Ishikawa (cell line): ENCODE measurements around the gene PTPN13.

Experiments
- CEBPB ChIP-seq: IDR thresholded peaks from 2 replicates; pipeline ENCODE4 v1.6.1; 2012
- CREB1 ChIP-seq: IDR thresholded peaks from 2 replicates; pipeline ENCODE4 v1.6.1; 2012; ENCODE audit warnings: low read depth
- EGR1 ChIP-seq: IDR thresholded peaks from 2 replicates; pipeline ENCODE4 v1.6.1; 2012
- EP300 ChIP-seq: IDR thresholded peaks from 2 replicates; pipeline ENCODE4 v1.6.1; 2012; ENCODE audit warnings: borderline replicate concordance
- FOXM1 ChIP-seq: IDR thresholded peaks from 2 replicates; pipeline ENCODE4 v1.6.1; 2012; ENCODE audit warnings: low read depth, borderline replicate concordance
- MAX ChIP-seq: IDR thresholded peaks from 2 replicates; pipeline ENCODE4 v1.6.1; 2012
- NFIC ChIP-seq: IDR thresholded peaks from 2 replicates; pipeline ENCODE4 v1.6.1; 2012
- RAD21 ChIP-seq: IDR thresholded peaks from 2 replicates; pipeline ENCODE4 v1.6.1; 2012; ENCODE audit warnings: low read depth
- REST ChIP-seq: IDR thresholded peaks from 2 replicates; pipeline ENCODE4 v1.6.1; 2012; ENCODE audit warnings: low read depth, mild to moderate bottlenecking
- TAF1 ChIP-seq: IDR thresholded peaks from 2 replicates; pipeline ENCODE4 v1.6.1; 2012; ENCODE audit warnings: low read depth, mild to moderate bottlenecking
- TCF12 ChIP-seq: IDR thresholded peaks from 2 replicates; pipeline ENCODE4 v1.6.1; 2012; ENCODE audit warnings: low read depth
- TEAD4 ChIP-seq: IDR thresholded peaks from 2 replicates; pipeline ENCODE4 v1.6.1; 2012
- USF1 ChIP-seq: IDR thresholded peaks from 2 replicates; pipeline ENCODE4 v1.6.1; 2012
- YY1 ChIP-seq: IDR thresholded peaks from 2 replicates; pipeline ENCODE4 v1.6.1; 2012; ENCODE audit warnings: low read depth
- ZBTB7A ChIP-seq: IDR thresholded peaks from 2 replicates; pipeline ENCODE4 v1.6.1; 2012; ENCODE audit warnings: low read depth

The PTPN13 gene

GRCh38 chr4:86855572-86855971, 261.5 kb downstream of the PTPN13 start:
- TF ChIP-seq TAF1 (no peak), TCF12 (no peak), USF1 (no peak), RAD21 (no peak), ZBTB7A (no peak), CREB1 (no peak), YY1 (no peak), NFIC (no peak), EGR1 (no peak), MAX (no peak), CEBPB (no peak), EP300 (no peak), TEAD4 (no peak), FOXM1 (no peak), REST (no peak)

GRCh38 chr4:86856896-86857295, 262.8 kb downstream of the PTPN13 start:
- TF ChIP-seq REST, result no peak
- TF ChIP-seq CEBPB, result no peak
- no peak for TF ChIP-seq TEAD4
- no peak for TF ChIP-seq EGR1
- no peak for TF ChIP-seq NFIC
- TF ChIP-seq FOXM1, result no peak
- TF ChIP-seq ZBTB7A, result no peak
- TF ChIP-seq TCF12, result no peak
- no peak for TF ChIP-seq USF1
- no peak for TF ChIP-seq MAX
- TF ChIP-seq YY1, result no peak
- no peak for TF ChIP-seq EP300
- TF ChIP-seq RAD21, result no peak
- no peak for TF ChIP-seq CREB1
- TF ChIP-seq TAF1, result no peak

- no peak for TF ChIP-seq TAF1
- no peak for TF ChIP-seq EGR1
- no peak for TF ChIP-seq MAX
- no peak for TF ChIP-seq TCF12
- TF ChIP-seq NFIC, result no peak
- TF ChIP-seq FOXM1, result no peak
- TF ChIP-seq EP300, result no peak
- no peak for TF ChIP-seq RAD21
- no peak for TF ChIP-seq REST
- TF ChIP-seq YY1, result no peak
- no peak for TF ChIP-seq ZBTB7A
- no peak for TF ChIP-seq CEBPB
- TF ChIP-seq CREB1, result no peak
- no peak for TF ChIP-seq USF1
- no peak for TF ChIP-seq TEAD4
Measured at GRCh38 chr4:86857341-86858052, 263.4 kb downstream of the PTPN13 start.
